ENCODE results near the gene JAM3. TPM values are rescaled to one million over a fixed set of nuclear protein-coding genes. Genes with fewer than 3 reads are reported as not detected.

JAM3 gene
- total and polyA plus RNA-seq, 2 of the 4 experiments (the other 2 are of a cell fraction) = 38.0 to 71.5 TPM

GRCh38 chr11:134062265-134063123 is 6.4 kb upstream of the JAM3 start:
- dilution Hi-C loops (cut with HindIII; ENCODE audit: low sequenced_read_pairs, unreplicated experiment) (no loop called here), intact Hi-C loops (cut with micrococcal nuclease) (no loop called here), in situ Hi-C loops (cut with MboI; ENCODE audit: low sequenced_read_pairs) (no loop called here)
- Histone ChIP-seq H3K9ac (ENCODE audit: low read depth, low read length) (no peak overlapping the region), H2BK5ac (ENCODE audit: low read depth, low read length, poor library complexity, severe bottlenecking) (no peak overlapping the region), H2AK5ac (ENCODE audit: low read depth, low read length) (no peak overlapping the region), H4K8ac (ENCODE audit: low read depth in 2 of 2, low read length in 2 of 2) (no peak overlapping the region), H3K56ac (ENCODE audit: extremely low read depth, insufficient read depth, low read length) (no peak overlapping the region), H3K9me1 (ENCODE audit: insufficient read depth, low read length) (no peaks in the 10 kb centered on the region), H2AFZ (replicated peaks; ENCODE audit: low read length, poor library complexity) (no peak overlapping the region), H4K5ac (ENCODE audit: low read depth, low read length) (no peak overlapping the region), H3K27ac (ENCODE audit: insufficient read depth, low read length) (no peak overlapping the region), H3K4me1 (ENCODE audit: control insufficient read depth, insufficient read depth, low read length) (no peaks in the 10 kb centered on the region), H4K91ac (ENCODE audit: insufficient read depth, low read depth, low read length) (no peak overlapping the region), H3K4me3 (ENCODE audit: insufficient read depth, low read depth, low read length) (no peak overlapping the region), H2BK20ac (ENCODE audit: low read depth, low read length) (no peak overlapping the region), H3K9me3 (ENCODE audit: control insufficient read depth, insufficient read depth, low read length) (no peaks in the 10 kb centered on the region), H2BK15ac (ENCODE audit: low read depth, low read length) (no peak overlapping the region), H4K20me1 (ENCODE audit: insufficient read depth, low read length) (no peaks in the 10 kb centered on the region), H3K4ac (ENCODE audit: low read depth, low read length) (no peak overlapping the region), H2AK9ac (replicated peaks; ENCODE audit: low read depth, low read length, poor library complexity) (no peak overlapping the region), H3K27me3 (ENCODE audit: control insufficient read depth, insufficient read depth, low read length) (peaks cover 34% of the 10 kb centered on the region), H3K14ac (replicated peaks; ENCODE audit: low read depth, low read length) (no peak overlapping the region), H3K23ac (ENCODE audit: low read depth, low read length) (no peak overlapping the region), H3K18ac (ENCODE audit: low read depth, low read length) (no peak overlapping the region), H2BK120ac (ENCODE audit: low read depth, low read length) (no peak overlapping the region), H3K36me3 (ENCODE audit: control insufficient read depth, insufficient read depth, low read length) (no peaks in the 10 kb centered on the region), H3K79me1 (ENCODE audit: low read depth in 1 of 2, low read length in 2 of 2) (no peaks in the 10 kb centered on the region), H3K4me2 (ENCODE audit: low read depth, low read length) (no peak overlapping the region)
- ChIA-PET POLR2A (ENCODE audit: unreplicated experiment) (no interaction called here), CTCF (interaction anchor here (1.7 kb wide), 1 partner anchor 12 kb away, joined by 7 read pairs; no protein-coding TSS in a partner anchor)
- DNase-seq (no peak), ATAC-seq (ENCODE audit: low read depth) (no peak)
- BruUV-seq (replicated peaks) = no TSS peak
- 75% methylated on average over 7 of the region's 24 CpGs; no CpG with 5 or more reads in 1 of the 2 experiments for WGBS, 2 experiments (ENCODE audit: extremely low coverage in 2 of 2, insufficient read length in 1 of 2)
- no peak for TF ChIP-seq CTCF (conservative IDR thresholded peaks at IDR 0.05; ENCODE audit: low read depth, low read length)
- no peak for TF ChIP-seq CHD1 (IDR thresholded peaks at IDR 0.05; ENCODE audit: low read depth, low read length)
- no peak for TF ChIP-seq FOS (IDR thresholded peaks at IDR 0.05; ENCODE audit: low read depth, low read length)
- TF ChIP-seq USF2 (IDR thresholded peaks at IDR 0.05; ENCODE audit: low read depth, low read length) = no peak
- TF ChIP-seq RFX5 (IDR thresholded peaks at IDR 0.05; ENCODE audit: low read depth, low read length) = no peak
- TF ChIP-seq MXI1 (IDR thresholded peaks at IDR 0.05; ENCODE audit: borderline replicate concordance, low read depth, low read length) = no peak
- no peak for TF ChIP-seq BHLHE40 (IDR thresholded peaks at IDR 0.05; ENCODE audit: low read depth, low read length)
- no peak for TF ChIP-seq MAZ (IDR thresholded peaks at IDR 0.05; ENCODE audit: borderline replicate concordance, low read depth, low read length)
- TF ChIP-seq POLR2A (IDR thresholded peaks at IDR 0.05; ENCODE audit: low read depth, low read length) = no peak
- TF ChIP-seq CEBPB (IDR thresholded peaks at IDR 0.05; ENCODE audit: low read depth, low read length) = no peak
- no peak for TF ChIP-seq SMC3 (IDR thresholded peaks at IDR 0.05; ENCODE audit: low read depth, low read length)
- no peak for TF ChIP-seq ELK1 (IDR thresholded peaks at IDR 0.05; ENCODE audit: borderline replicate concordance, low read depth, low read length)
- no peak for TF ChIP-seq MAFK (IDR thresholded peaks at IDR 0.05; ENCODE audit: low read depth, low read length)
- TF ChIP-seq RCOR1 (IDR thresholded peaks at IDR 0.05; ENCODE audit: insufficient replicate concordance, low read length) = no peak
- no peak for TF ChIP-seq RAD21 (IDR thresholded peaks at IDR 0.05; ENCODE audit: low read length)
